ENCODE measurements around the gene NOL4L. TPM values are rescaled to one million over a fixed set of nuclear protein-coding genes. Genes with fewer than 3 reads are reported as not detected.

NOL4L gene, protein sequence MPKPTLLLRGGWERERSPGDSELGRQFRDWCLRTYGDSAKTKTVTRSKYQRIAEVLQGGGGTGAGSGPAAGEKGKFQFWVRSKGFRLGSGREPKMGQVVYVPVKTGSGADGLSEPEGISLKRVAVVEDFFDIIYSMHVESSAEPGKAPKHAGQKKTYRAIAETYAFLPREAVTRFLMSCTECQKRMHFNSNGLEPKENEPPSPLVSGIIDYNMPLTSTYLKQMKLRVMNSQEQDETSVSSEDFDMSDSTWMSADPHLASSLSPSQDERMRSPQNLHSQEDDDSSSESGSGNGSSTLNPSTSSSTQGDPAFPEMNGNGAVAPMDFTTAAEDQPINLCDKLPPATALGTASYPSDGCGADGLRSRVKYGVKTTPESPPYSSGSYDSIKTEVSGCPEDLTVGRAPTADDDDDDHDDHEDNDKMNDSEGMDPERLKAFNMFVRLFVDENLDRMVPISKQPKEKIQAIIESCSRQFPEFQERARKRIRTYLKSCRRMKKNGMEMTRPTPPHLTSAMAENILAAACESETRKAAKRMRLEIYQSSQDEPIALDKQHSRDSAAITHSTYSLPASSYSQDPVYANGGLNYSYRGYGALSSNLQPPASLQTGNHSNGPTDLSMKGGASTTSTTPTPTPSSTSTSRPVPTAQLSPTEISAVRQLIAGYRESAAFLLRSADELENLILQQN
- total RNA-seq, result 27.8 and 28.5 TPM in 2 replicates

DNA sequence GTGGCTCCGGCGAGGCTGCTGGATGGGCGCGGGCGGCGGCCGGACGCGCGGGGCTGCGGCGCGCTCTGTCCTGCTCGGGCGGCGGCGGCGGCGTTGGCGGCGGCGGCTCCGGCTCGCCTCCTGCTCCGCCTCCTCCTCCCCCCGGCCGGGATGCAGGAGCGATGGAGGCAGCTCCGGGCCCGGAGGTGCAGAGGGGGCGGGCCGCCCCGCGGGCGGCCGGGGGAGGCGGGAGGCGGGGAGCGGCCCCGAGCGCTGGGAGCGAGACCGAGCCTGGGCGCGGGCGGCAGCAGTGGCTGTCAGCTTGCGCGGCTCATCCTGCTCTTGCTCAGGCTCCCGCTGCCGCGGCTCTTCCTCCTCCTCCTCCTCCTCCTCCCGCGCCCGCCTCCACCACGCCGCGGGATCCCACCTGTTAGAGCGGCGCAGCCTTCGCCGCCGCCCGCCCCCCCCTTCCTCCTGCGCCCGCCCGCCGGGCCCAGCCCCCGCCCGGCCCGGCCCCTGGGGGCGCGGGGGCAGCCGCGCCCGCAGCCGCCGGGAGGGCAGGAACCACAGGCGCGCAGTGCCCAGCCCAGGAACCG, at the start of gene NOL4L:
Gene NOL4L, minus strand, starts transcription at position 323 of the 575 bp plus-strand sequence. CDS start 443 bp downstream, outside the sequence.
- intact Hi-C loops (cut with micrococcal nuclease), result no loop called here

DNA sequence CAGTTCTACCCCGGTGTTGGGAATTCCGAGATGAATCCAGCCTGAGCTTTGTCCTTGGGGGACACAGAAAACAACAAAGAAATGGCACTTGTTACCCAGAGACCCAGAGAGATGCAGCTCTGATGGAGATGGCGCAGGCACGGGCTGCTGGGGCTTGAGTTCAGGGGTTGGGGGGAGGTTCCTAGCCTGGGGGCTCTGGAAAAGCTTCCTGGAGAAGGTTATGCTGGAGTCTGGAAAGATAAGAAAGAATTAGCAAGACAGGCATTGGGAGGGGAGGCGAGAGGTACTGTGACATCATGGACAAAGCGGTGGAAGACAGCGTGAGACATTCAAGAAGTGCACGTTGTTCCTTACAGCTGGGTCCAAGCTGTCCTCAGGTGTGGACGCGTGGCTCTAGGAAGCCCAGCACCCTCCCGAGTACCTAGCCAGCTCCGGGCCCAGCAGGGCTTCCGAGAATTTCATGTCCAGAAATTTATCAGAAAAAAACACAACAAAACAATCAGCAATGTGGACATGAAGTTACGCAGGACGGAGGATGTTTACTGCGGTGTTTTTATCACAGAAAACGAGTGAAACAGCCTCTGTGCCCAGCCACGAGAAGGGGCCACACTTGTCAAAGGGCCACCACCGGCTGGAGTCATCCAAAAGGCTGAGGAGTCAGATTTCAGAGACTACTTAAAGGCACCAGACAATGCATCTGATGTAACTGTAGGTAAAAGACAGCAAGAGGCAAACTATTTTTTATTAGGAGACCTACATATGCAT, 49.1 kb upstream of the NOL4L start:
- intact Hi-C loops (cut with micrococcal nuclease), result no loop called here

DNA sequence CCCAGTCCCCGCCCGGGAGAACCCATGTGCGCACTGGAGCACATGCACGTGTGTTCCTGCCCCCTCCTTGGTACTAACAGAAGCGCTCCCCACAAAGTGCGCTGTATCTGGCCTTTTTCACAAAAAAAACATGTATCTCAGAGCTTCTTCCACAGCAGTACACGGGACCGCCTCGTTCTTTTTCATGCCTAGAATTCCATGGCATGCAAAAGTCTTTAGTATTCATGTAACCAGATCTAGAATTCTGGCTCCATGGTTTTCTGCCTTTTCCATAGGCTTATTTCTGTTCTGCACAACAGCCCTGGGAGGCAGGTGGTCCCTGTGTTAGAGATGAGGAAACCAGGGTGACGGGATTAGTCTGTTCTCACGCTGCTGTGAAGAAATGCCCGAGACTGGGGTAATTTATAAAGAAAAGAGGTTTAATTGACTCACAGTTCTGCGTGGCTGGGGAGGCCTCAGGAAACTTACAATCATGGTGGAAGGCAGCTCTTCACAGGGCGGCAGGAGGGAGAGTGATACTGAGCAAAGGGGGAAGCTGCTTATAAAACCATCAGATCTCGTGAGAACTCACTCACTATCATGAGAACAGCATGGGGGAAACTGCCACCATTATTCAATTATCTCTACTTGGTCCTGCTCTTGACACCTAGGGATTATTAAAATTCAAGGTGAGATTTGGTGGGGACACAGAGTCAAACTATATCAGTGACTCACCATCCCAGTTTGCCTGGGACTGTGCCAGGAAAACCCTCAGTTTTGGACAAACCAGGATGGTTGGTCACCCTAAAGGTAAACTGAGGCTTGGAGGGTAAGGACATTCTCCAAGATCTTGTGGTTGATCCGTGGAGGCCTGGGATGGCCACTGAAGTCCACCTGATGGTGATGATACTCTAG, 47.6 kb upstream of the NOL4L start:
- intact Hi-C loops (cut with micrococcal nuclease), result no loop called here

- intact Hi-C loops (cut with micrococcal nuclease), result no loop called here
These were observed 46.9 kb upstream of the NOL4L start for GRCh38 chr20:32631933-32632460.

DNA sequence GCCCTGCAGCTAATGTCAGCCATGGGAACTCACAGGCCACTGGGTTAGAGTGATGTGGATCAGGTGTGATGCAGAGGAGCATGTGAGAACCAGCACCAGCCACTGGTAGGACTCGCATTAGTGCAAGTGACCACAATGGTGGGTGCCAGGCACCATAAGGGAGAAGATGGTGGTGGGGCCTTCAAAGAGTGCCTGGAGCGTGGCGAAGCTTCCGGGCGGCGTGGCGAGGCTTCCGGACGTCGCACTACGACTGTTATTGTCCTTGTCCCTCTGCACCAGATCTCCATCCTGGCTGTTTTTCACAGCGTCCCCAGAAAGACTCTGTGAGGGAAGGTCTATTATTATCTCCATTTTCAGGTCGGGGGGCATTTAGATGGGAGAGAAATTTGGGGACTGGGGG, 44.7 kb upstream of the NOL4L start:
- intact Hi-C loops (cut with micrococcal nuclease), result no loop called here

DNA sequence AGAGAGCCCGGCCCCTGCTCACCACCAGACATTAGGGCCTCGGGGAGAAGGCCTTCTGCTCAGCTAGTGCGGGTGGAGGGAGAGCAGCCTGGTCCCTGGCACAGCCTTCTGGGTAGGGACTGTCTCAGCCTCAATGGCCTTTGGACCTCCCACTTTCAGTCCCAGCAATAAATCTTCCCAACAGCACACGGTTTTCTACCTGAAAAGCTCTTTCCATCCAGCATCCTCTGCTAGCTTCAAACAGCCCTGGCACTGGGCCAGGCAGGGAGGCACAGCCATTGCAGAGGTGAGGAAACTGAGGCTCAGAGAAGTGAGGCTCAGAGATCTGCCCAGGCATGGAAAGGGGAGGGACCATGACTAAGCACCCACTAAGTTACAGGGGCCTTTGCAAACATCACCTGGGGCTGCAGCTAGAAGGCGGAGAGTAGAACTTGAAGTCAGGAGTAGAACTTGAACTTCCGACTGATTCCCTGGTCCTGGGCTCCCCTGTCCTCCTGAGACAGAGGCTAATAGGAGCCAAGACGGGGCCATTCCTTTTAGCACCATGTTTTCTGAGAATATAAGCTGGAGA, 43.9 kb upstream of the NOL4L start:
- intact Hi-C loops (cut with micrococcal nuclease), result no loop called here

DNA sequence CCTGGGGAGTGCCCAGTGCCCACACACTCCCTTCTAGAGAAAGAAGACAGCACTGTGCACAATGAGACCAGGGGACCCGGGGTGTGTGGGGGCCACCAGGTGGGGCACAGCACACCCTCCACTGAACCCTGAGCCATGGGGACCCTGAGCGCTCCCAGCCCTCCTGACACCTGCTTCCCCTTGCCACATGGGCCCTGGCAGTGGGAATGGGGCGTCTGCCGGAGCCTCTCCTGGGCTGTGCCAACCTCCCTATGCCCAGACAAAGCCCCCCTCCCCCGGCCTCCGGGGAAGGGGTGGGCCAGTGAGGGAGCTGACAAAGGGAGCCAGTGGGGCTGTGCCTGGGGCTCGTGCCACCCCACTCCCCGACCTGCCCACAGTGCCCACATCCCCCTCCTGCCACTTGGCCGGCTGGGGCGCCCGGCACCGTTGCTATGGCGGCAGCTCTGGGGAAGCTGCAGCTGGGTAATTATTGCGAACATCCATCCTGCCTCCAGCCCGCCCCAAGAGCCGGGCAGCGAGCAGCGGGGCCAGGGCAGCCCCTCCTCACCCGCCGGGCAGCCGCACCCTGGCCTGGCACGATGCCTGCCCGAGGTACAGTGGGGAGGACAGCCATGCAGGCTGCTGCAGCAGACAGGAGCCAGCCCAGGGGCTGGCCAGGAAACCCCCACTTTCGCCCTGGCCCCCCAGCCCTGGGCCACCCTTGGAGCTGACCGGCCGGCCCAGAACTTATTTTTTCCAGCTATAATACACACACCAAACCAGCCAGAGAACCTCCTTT, 41.9 kb upstream of the NOL4L start:
- intact Hi-C loops (cut with micrococcal nuclease), result no loop called here

- intact Hi-C loops (cut with micrococcal nuclease), result no loop called here
These were observed 41.3 kb upstream of the NOL4L start for GRCh38 chr20:32626407-32626806.

DNA sequence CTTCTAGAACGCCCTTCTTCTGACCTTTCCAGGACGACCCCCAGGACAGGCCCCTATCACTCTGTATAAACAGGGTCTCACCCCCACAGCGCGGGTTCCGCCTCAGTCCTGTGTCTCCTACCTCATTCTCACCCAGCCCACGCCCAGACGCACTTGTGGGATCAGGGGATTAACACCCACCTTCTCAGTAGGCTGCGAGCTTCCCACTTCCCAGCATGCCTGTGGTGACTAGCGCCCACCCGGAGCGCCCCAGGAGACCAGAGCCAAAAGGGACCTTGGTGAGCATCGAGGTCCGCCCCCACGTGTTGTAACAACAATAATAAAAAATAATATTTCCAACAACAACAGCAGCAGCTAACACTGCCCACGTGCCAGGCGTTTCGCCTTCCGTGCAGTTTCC, 40.9 kb upstream of the NOL4L start:
- intact Hi-C loops (cut with micrococcal nuclease), result no loop called here

DNA sequence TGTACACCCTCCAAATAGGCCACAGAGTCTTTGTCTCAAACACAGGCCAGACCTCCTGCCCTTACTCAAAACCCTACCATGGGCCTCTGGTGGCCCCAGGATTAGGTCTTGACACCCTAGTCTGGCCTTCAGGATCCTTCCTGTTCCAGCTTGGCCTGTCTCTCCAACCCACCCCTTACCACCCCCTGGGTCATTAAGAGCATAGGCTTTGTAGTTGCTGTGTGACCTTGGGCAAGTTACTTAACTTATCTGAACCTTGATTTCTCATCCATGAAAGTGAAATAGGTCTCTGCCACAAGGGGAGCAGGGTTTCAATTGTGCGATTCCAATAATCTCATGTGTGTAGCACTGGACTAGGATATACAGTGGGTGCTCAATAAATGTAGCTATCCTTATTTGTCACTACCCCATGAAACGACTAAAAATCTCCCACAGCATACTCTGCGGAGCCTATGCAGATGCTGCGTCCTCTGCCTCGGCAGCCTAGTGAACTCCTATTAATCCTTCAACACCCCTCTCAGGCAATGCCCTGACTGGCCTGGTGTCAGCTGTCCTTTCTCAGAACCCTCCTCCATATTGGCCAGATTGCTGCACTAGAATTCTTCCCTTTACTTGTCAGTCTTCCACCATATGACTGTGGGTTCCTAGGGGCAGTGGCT, 39.7 kb upstream of the NOL4L start:
- intact Hi-C loops (cut with micrococcal nuclease), result no loop called here

DNA sequence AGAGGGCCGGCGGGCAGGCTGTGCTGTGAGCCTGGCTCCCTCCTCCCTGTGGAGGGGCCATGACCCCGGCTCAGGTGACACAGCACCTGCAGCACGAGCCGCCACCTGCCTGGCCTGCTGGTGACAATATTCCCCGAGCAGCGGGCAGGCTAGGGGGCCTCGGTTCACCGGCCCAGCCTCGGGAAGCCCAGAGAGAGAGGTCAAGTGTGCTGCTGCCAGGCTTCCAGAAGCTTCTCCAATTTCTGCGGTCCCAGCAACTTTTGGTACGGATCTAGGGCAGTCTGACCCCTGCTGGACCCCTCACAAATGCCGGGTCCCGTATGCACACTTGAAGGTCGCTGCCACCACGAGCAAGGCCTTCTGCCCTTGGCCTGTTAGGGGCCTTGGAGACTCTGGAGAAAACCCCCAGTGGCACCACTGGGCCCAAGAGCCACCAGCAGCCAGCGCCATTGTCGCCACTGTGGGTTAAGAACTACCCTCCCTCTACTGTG, 38.6 kb upstream of the NOL4L start:
- intact Hi-C loops (cut with micrococcal nuclease), result no loop called here

DNA sequence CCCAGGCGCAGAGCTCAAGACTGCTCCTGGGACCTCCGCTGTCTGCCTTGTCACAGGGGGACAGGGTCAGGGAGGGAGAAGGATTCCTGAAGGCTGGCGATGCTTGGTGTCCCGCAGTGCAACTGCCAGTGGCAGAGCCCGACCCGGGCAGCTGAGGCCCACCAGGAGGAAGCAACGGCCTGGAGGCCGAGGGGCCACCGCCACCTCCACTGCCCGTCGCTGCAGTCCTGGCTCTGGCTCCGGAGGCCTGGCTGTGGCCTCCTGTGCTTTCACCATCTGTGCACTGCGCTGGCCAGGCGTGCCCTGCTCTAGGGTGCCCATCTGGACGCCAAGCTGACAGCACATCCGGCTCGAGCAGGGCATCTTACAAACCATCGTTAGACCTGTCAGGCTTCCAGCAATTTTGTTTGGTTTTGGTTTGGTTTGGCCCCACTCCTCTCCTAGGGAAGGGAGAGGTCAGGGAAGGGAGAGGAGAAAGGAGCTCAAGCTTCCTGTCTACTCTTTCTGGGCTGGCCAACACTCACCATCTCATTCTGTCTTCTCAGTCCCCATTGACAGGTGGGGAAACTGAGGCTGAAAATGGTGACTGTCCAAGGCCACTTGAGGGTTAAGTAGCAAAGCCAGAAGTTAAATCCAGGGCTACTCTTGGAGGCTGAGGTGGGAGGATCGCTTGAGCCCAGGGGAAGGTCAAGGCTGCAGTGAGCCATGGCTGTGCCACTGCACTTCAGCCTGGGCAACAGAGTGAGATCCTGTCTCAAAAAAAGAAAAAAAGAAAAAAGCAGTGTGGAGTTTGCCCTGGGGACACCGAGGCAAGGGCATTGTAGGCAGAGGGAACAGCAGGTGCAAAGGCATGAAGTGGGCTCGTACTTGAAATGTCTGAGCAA, 37.7 kb upstream of the NOL4L start:
- intact Hi-C loops (cut with micrococcal nuclease), result no loop called here

GRCh38 chr20:32621891-32622584, 36.9 kb upstream of the NOL4L start:
- intact Hi-C loops (cut with micrococcal nuclease), result no loop called here

GRCh38 chr20:32621071-32621890, 36.1 kb upstream of the NOL4L start:
- intact Hi-C loops (cut with micrococcal nuclease), result no loop called here

- intact Hi-C loops (cut with micrococcal nuclease), result no loop called here
These were observed 34.5 kb upstream of the NOL4L start for GRCh38 chr20:32619586-32619985.

DNA sequence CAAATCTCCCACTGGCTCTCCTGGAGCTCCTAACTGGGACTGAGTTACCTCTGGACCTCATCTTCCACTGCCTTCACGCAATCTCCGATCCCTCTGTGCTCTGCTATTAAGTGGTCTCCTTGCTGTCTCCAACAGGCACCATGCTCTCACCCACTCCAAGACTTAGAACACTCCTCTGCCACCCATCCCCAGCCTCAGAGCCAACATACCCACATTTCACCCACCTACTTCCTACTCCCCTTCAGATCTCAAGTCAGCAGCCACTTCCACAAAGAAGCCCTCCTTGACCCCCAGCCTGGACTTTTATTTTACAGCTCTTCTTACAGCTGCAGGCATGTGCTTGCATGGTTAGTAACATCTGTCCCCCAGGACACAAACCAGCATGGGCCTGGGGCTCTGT, 29.6 kb upstream of the NOL4L start:
- intact Hi-C loops (cut with micrococcal nuclease), result no loop called here
